ENCODE data around the gene CRYGC.

- TF ChIP-seq CTCF (IDR thresholded peaks at IDR 0.05) (no peak), POLR2A (IDR thresholded peaks at IDR 0.05) (no peak)
Observed at GRCh38 chr2:208130712-208131110, 1.1 kb upstream of the CRYGC start.

Data from breast epithelium (tissue), 3 donors.